Stimulated activated CD4-positive, alpha-beta T cell treated with anti-CD3 and anti-CD28 coated beads, Interleukin-4, amount 100 ng/mL, for 24 hours (primary cell): Measurements from ENCODE around the gene HSPH1.

Source experiments
- DNase-seq: peaks from one replicate; pipeline ENCODE4 v3.0.0-alpha.2; 2020

HSPH1 gene

DNA sequence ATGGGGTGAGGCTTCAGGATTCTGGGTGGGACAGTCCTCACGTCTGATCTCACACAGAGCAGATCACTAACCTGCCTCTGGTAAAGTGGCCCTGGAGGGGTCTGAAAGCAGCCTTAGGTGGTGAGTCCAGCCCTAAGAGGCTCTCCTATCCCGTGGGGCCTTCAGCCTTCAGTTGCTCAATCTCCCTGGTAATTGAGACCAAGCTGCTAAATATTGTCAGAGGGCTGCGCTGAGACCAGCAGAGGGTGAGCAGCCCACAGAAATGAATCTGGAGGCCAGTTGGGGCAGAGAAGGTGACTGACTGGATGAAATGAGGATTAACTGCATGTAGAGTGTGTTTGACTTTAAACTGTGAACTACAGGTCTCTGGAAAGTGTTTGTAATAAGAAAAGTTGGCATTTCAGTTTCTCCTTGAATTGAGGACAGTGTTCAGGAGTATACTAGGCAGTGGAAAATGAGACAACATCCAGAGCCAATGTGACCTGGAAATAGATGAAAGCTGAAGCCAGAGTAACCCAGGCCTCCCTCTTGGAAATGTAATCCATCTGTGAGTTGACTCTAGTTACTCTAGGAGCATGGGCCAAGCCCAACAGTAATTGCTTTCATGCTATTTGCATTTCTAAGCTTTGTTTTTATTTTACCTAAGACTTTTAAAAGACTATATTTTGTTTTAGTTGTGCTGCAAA is 14.3 kb upstream of the HSPH1 start:
- DNase-seq: no peak

DNA sequence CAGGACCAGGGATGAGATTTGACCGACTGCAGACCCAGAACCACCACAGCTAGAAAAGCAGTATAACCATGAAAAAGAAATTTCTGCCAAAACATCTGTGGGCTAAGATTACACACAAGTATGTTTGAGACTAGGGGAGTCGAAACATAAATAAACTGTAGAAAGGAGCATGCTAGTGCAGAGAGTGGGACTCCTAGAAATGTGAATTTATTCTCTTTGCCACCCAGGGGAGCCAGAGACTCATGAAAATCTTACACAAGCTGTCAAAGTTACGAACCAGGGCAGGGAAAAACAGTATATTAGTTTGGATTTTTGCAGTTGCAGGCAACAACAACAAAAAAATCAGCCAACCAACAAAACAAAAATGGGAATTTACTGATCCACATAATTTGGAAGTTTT is 12.3 kb upstream of the HSPH1 start:
- no peak for DNase-seq

DNA sequence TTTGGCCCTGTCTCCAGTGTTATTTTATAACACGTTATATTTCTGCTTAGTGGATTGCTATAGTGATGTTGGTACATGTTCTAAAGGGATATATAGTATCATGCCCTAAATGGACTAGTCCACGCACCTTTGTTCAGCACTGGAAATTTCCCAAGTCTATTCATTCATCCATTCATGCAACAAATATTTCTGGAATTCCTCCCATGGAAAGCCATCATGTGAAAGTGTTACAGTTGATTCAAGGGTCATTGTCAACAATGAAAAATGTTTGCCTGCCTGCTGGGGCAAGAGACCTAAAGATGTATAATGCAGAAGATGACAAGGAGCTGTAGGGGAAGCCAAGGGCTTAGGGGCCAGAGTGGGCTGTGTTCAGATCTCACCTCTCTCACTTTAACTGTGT is 10.8 kb upstream of the HSPH1 start:
- DNase-seq: no peak

DNA sequence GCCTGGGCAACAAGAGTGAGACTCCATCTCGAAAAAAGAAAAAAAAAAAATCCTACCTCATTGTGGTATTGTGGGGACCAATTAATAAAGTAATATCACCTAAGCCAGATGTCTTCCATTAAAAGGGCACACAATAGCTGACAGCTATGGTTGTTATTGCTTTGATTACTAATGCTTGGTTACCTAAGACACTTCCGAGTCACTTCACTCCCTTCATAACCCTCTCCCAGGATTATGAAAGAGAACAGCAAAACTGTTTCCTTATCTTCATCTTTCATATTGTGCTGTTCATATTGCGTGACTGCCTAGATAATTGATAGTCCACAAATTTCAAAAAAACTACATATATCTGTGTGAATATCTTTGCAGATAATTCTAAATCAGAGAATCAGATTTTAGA is 10.3 kb upstream of the HSPH1 start:
- no peak for DNase-seq

DNA sequence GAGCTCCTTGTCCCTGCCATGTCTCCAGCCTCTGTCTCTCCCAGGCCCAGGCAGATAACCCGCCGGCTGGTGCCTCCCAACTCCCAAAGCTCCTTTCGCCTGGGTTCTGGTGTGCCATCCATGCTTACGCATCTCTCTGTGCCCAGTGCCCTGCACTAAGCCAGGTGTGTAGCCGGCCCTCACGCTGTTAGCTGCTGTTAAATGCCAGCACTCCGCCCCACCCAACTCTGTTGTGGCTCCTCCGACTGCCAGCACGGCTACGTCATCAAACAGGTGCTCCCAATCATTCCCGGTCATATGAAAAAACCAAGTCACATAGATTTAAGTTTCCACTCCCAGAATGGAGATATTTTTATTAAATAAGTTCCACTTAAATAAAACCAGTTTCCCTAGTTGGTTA is 7.0 kb upstream of the HSPH1 start:
- no peak for DNase-seq

DNA sequence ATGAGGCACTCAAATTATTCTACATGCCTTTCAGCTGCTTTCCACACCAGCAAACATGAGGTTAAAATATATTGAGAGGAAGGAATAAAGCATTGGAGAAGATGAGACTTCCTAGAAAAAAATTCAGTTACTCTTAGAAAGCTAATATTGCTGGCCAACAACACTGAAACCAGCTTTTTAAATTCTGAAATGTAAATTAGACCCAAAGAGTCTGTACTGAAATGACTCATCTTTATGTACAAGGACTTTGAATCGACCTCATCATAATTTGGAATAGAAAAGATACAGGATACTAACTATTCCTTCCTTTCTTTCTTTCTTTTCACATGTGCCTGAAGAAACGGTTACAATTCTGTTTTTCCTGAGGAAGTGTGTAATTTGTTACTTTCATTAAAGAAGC is 6.5 kb upstream of the HSPH1 start:
- no peak for DNase-seq

DNA sequence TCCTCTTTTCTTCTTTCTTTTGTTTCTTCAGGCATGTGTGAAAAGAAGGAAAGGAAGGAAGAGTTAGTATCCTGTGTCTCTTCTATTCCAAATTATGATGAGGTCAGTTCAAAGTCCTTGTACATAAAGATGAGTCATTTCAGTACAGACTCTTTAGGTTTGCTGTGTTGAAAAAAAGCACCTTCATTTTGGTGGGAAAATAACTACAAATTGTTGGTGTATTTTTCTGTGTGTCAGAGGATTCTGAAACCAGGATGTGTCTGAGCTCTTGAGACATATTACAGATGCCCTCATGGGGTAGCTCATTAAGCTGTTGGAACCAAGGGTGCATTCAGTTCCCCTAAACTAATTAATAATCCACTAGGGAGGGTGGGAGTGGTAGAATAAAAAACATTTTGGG is 5.8 kb upstream of the HSPH1 start:
- DNase-seq: no peak

DNA sequence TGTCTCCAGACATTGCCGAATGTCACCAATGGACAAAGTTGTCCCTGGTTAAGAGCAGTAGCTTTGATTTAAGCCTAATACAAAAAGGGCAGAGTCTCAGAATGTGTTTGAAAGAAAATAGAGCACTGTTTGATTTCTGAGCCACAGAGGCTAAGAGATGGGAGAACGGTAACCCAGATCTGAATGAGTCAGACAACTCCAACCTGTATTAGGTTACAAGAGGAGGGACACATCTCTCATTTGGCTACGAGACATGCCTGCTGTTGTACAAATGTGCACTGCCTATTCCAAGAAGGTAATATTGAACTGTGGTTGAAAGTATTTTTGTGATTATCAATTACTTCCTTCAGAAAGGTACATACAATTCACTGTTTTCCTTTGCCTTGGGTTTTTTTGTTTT is 4.9 kb upstream of the HSPH1 start:
- DNase-seq: no peak

DNA sequence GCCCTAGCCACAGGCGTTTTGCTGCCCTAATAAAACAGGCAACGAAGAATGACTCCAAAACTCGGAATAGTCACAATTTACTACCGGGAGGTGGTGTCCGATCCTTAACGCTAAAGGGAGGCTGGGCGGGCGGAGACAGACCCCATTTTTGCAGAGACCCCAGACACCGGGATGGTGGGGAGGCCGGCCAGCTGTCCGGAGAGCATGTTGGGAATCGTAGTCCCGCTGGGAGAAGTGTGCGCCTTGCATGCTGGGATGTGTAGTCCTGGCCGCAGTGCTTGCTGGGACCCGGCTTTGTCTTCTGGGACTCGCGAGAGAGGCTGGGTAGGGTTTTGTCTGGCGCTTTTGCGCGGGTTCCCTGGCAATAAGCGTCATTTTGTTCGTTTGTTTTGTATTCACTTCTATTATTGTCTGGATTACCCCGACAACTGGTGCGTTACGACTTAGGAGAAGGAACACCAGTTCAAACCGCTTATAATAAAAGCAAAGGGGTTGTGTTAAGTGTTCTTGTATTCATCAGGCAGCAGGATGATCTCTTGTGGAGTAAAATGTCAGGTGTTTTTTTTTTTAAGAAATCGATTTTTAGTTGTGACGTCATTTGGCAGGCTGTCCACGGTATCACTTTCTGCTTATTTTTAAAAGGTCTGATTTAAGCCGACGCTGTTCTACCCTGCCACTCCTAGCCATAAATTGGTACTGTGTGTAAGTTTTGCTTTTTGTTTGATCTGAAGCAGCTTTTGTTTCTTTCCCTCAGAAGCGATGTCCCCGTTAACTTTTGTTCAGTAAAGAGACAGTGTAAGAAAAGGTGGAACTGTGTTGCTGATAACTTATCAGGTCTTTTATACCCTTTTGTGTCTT is 676 bp upstream of the HSPH1 start:
- peak; percentile 96 for DNase-seq

DNA sequence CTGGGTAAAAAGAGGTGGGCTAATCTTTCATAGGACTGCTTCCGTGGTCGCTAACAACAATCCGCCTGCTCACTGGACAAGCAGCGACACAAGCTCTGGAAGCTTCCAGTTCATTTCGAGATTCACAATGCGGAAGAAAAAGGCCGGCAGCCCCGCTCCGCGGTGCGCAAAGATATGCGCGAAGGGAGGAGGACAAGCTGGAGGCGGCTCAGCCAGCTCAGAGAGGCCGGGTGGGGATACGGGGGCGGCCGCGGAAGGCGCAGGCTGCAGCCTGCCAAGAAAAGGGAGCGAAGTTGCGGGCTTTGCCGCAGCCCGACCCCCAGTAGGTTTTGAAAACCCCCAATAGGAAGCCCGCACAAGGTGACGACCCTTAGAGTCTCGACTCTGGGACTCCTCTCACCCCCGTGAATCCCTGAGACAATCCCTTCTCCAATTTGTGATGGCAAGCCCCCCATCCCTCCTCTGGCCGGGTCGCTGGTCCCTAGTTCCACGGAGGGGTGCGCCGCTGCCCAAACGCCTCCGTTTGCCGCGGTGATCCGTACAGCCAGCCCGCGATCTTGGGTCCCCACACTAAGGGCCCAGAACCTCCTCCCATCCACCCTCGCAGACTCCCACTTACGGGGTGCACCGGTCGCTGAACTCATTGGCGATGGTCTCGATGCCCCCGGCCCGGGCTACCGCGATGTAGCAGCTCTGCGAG is 697 bp downstream of the HSPH1 start:
- DNase-seq: peak; percentile 70

DNA sequence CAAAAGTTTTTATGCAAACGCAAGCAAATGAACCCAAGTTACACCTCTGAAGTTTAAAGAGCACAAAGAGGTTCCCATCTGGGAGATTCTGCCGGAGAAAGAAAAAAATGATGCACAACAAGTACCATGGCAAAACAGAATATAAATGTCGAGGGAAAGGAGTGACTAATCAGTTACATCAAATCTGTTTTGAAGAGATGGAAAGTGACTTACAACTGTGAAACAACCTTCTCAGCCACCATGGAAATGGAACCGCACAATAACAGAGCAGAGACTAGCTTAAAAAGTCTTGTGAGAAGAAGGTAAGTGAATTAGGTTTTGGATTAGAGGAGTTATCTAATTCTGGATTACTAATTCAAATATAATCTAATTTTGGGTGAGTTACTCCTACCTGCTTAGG is 2.4 kb downstream of the HSPH1 start:
- DNase-seq: peak; percentile 8

DNA sequence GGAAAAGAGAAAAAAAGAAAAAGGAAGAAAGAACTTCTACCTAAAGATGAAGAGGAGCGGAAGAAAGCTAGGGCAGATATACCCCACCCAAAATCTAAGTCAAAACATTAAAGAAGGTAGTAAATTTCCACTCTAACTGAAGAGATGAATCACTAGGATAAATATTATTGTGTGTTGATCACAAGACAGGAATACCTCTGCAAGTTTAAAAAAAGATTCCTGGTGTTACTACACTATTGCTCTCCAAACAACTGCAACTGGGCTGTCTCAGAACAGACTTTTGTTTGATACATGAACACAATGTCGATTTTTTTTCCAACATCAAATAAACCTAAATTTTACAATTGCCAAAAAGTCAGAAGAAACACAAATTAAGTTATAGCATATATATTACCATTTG is 6.8 kb downstream of the HSPH1 start:
- DNase-seq: no peak

DNA sequence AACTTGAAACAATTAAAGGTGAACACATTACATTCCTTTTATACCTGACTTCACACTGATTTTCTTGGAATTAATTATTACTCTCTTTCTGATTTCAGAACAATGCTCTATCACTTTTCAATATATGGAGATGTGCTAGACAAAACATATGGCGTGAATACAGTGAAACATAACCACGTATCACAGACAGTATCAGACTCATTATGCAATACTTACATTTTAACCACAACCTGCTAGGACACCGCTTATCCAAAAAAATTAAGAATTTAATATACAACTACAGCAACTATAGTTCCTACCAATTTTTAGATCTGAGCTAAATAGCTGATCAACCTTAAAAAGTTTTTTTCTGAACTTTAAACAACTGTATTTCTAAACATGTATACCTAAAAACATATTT is 9.9 kb downstream of the HSPH1 start:
- DNase-seq: no peak

DNA sequence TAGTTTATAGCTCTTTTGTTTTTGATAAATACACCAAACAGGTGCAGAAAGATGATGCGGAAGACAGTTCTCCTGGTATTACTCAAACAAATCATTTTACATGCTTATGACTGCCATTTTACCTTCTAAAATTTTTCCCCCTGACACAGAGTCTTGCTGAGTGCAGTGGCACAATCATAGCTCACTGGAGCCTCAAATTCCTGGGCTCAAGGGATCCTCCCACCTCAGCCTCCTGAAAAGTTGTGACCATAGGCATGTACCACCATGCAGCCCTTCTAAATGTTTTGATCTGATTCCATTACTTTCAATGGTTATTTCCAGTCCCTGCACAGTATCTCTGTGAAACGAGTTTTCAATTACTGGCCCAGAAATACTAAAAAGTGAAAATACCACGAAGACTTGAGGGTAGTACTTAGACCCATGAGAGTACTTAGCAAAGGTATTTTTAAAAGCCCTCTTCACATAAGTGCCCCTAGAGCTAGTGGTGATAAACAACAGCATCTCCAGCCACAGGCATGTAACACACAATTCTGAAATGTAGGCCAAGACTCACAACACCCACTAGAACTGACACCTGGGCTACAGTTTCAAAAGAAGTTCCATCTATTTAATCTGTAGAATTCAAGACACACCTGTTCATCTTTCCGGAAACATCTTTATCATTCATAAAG is 11.3 kb downstream of the HSPH1 start:
- DNase-seq: no peak

DNA sequence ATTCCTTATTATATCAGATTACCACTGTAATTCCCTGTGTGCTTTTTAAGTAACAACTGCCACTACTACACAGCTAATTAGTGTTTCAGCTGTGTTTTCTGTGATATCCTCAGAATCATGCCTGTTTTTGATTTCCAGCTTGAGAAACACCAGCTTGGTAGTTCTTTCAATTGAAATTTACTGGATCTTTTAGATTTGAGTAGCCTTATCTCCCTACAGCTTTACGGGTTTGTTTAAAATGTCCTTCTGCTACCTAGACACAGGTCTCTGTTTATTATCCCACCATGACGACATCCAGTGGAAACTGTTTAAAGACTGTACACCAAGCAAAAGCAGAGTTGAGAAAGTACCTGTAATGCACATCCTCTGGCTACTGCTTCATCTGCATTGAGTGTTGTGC is 12.1 kb downstream of the HSPH1 start:
- DNase-seq: no peak

DNA sequence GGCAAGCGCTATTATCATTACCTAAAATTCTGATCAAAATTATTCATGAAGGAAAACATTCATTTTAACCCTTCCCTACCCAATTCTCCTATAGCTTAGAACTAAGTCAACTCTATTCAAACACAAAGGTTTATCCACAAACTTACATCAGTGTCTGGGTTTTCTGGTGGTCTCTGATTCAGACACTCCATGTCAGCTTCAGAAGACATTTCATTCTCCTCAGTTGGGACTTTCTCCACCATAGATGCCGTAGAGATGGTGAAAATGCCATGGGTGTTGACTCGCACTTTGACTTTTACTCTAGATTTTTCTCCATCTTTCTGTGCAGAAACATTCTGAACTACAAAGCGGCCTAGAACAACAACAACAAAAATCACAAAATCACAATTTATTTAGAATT is 16.3 kb downstream of the HSPH1 start:
- DNase-seq: no peak

DNA sequence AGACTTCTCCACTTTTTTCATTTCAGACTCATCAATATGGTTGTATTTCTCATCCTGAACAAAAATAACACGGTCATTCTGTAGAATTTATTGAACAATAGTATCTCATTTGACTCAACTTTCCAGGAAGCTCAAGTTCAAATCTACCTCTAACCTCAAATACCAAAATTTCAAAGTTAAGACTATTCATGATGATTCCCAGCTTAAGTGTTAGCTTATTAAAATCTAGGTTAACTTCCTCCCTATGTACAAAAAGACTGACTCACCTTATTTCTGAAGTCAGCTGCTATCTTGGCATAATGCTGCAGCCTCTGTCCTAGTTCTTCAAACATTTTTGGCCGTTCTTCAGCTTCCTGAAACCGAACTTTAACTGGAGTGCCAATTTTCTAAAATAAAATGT is 23.2 kb downstream of the HSPH1 start:
- no peak for DNase-seq

DNA sequence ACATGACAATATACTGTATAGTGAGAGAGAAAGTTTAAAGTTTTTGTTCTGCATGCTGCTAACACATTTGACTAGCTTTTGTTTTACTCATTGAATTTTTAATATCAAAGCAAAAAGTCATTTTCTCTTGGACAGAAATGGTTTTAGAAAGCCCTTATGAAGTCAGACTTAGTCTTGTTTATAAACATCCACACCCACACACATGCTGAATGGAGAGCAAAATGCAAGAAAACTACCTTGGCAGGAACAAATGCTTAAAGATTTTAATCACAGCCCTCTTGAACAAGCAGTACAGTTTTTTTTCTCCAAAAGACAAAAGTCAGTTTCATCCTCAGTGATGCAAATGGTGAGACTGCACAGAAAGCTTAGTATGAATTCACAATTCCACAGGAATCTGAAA is 25.0 kb downstream of the HSPH1 start:
- no peak for DNase-seq

DNA sequence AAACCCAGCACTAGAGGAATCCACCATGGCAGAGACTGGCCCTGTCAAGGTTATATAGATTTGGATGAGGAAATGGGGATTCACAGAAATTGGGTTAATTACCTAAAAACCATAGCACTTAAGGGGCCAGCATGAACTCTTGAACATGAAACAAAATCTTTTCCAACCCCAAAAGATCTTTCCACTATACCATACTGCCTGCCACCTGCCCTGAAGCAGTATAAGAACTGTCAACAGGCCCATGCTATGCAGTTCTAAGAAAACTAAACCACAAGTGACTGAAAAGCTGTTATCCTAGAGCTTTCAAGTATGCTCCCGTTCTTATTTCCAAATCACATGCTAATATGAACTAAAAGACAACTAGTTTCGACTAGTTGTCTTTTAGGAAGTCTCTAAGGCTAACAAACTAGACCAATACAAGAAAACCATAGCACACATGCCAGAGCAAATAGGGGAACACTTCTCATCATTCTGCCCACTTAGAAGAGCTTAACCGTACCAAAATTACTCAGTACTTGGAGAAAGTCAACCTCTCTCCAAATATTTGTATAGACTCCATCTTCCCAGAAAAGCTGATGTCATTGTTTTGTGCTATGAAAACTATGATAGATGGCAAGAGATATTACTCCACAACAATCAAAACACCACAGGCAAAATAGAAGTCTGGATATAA is 27.5 kb downstream of the HSPH1 start:
- DNase-seq: no peak

DNA sequence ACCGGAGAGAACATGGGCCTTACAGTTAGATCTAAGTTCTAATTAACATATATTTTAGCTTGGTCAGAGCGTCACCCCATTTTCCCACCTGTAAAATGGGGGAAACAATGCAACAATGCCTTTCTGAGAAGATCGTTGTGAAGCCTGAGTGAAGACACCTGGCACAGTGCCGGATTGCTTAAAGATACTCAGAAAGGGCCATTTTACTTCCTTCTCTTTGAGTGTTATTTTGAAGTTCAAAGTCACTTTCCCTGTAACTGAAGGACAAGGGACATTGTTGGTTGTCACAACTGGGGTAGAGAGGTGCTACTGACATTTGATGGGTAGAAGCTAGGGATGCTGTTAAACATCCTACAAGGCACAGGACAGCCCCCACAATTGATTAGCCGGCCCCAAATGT is 28.1 kb downstream of the HSPH1 start:
- no peak for DNase-seq

DNA sequence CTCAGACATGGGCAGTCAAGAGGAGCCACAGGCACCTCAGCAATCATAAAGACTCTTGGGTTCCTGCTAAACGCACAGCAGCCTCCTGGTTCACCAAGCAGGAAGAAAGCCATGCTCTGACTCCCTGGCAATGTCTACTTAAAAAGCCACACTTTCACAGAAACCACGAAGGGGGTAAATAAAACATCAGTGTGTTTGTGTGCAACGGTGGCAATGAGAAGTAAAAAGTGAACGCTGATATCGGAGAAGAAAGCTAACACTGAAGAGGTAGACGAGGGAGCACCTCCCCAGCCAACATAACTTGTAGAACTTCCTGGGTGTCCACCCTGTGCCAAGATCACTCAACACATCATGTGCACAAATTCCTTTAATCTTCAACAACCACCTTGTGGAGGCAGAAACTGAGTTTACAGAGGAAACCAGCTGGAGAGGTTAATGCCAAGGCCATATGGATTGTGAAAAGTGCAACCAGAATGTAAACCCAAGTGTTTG is 30.2 kb downstream of the HSPH1 start:
- DNase-seq: no peak

DNA sequence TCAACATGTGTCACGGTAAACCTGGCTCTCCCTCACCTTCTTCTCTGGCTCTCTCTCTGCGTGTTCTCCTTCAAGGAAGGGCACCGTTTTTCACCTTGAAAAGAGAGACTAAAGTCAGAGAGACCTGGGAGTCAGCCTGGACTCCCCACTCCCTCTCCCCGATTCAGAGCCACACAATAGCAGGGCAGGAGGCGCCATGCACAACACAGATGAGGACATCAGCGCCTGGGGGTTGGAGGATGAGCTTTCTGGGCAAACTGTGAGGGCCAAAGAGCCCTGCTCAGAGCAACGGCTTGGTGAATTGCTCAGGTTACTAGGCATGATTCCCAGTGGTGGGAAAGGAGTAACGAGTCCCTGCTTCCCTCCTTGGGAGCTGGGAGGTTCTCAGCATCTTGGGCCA is 32.3 kb downstream of the HSPH1 start:
- no peak for DNase-seq

DNA sequence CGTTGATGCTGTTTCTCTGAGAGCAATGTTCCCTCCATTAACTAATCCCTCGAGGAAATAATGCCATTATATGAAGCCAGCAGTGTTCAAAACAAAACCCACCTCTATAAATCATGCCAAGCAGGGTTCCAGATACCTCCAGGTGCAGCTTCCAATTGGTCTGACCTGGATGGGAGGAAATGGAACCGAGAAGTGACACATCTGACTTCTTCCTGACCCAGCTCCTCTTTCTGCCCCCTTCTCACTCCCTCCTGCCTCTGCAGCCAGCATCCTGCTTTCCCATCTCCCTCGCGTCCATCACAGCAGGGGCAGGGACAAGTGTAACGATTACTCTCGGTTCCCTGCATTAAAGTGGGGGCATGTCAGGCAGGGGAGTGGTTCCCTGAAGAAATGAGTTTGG is 37.5 kb downstream of the HSPH1 start:
- DNase-seq: no peak
